Panc1 (cell line): ENCODE results near the gene RBM45. TPM values are rescaled to one million over a fixed set of nuclear protein-coding genes. Genes with fewer than 3 reads are reported as not detected.

Experiments used
- ATAC-seq: fragments of 200-7000 bp; cut with Tn5 transposase; 2 replicates; pipeline ENCODE4 v1.9.1; 2020; ENCODE audit warnings: mild to moderate bottlenecking, moderate library complexity
- BruUV-seq: library from RNA; stranded (reverse); fragments of 400-500 nt; replicated peaks from 2 replicates; lab custom pipeline; 2021; lab: Mats Ljungman, UMichigan
- CTCF ChIA-PET: fragments of 300-600 bp; sonication (Branson Sonifier 250); formaldehyde crosslinking; loops from one replicate; lab custom pipeline; 2022; ENCODE audit warnings: antibody characterized with exemption; lab: Charles Lee
- POLR2A ChIA-PET: fragments of 300-600 bp; sonication (Branson Sonifier 250); formaldehyde crosslinking; loops from one replicate; lab custom pipeline; 2022; ENCODE audit warnings: antibody characterized with exemption; lab: Charles Lee
- DNase-seq: peaks from one replicate; pipeline ENCODE4 v3.0.0-alpha.2; 2010; ENCODE audit warnings: low read depth, low spot score
- H3K27ac ChIP-seq: 2 replicates; pipeline ENCODE4 v1.5.1; 2011; ENCODE audit warnings: mild to moderate bottlenecking, low read length, inconsistent platforms
- H3K27me3 ChIP-seq: fragments of 200-500 bp; sonication (Bioruptor generic); 2 replicates; pipeline ENCODE4 v1.6.0; 2014; ENCODE audit warnings: low read length, inconsistent platforms; ENCODE audit not compliant: control insufficient read depth, insufficient read depth
- H3K36me3 ChIP-seq: fragments of 200-500 bp; sonication (Bioruptor generic); 2 replicates; pipeline ENCODE4 v1.5.1; 2014; ENCODE audit warnings: inconsistent platforms, mild to moderate bottlenecking, low read length, moderate library complexity; ENCODE audit not compliant: control insufficient read depth, insufficient read depth
- H3K4me1 ChIP-seq: 2 replicates; pipeline ENCODE4 v1.5.1; 2011; ENCODE audit warnings: inconsistent platforms, mild to moderate bottlenecking, low read length, moderate library complexity; ENCODE audit not compliant: control insufficient read depth, insufficient read depth
- H3K4me3 ChIP-seq, 2 experiments: 2 replicates each; pipeline ENCODE4 v1.5.1; 2011 to 2012; ENCODE audit warnings: low read depth in 2 of 2, low read length in 2 of 2, mild to moderate bottlenecking in 2 of 2, inconsistent platforms in 1 of 2, moderate library complexity in 1 of 2
- H3K9me3 ChIP-seq: fragments of 200-500 bp; sonication (Bioruptor generic); 2 replicates; pipeline ENCODE4 v1.5.1; 2014; ENCODE audit warnings: low read depth, mild to moderate bottlenecking, inconsistent platforms, low read length, moderate library complexity; ENCODE audit not compliant: control insufficient read depth, insufficient read depth
- CTCF ChIP-seq: fragments of 450-650 bp; IDR thresholded peaks from 2 replicates; pipeline ENCODE4 v1.5.1; 2017; ENCODE audit warnings: mild to moderate bottlenecking
- POLR2AphosphoS5 ChIP-seq: IDR thresholded peaks from 2 replicates; pipeline ENCODE4 v1.6.1; 2012; ENCODE audit warnings: mild to moderate bottlenecking, low read depth, low read length, moderate library complexity
- REST ChIP-seq, 2 experiments: IDR thresholded peaks; 2 replicates each; pipeline ENCODE4 v1.6.1; 2011 to 2012; ENCODE audit warnings: low read depth in 2 of 2, control low read depth in 1 of 2, low read length in 1 of 2, mild to moderate bottlenecking in 1 of 2, moderate library complexity in 1 of 2; ENCODE audit not compliant: insufficient read depth in 1 of 2
- SIN3A ChIP-seq: IDR thresholded peaks from 2 replicates; pipeline ENCODE4 v1.6.1; 2012; ENCODE audit warnings: low read depth, mild to moderate bottlenecking, low read length, moderate library complexity, borderline replicate concordance; ENCODE audit not compliant: insufficient read depth
- TCF7L2 ChIP-seq: IDR thresholded peaks from 2 replicates; pipeline ENCODE4 v1.6.1; 2011; ENCODE audit warnings: mild to moderate bottlenecking, low read depth, low read length, inconsistent platforms
- in situ Hi-C: cut with HindIII; loops from 2 replicates; pipeline ENCODE4 v1.10.0; 2016; ENCODE audit warnings: low sequenced_read_pairs, low pct_unique_long_range_greater_than_20kb
- intact Hi-C: fragments of 100-400 bp; cut with micrococcal nuclease; formaldehyde crosslinking; loops from one replicate; pipeline ENCODE4 v1.10.0; 2022; ENCODE audit not compliant: unreplicated experiment
- total RNA-seq: library from RNA; stranded (reverse); gene quantifications from one replicate; pipeline ENCODE4 v1.2.1, GENCODE V29; 2021; ENCODE audit not compliant: unreplicated experiment

The RBM45 gene
- total RNA-seq, 1 experiment from 2014 or later: 14.1 TPM

- POLR2A ChIA-PET: interaction anchor here (0.6 kb wide), 1 partner anchor 13 kb away, joined by 8 read pairs; no protein-coding TSS in a partner anchor
- intact Hi-C loops: no loop called here
- no peak for ATAC-seq
Measured at GRCh38 chr2:178177066-178177679, 64.9 kb downstream of the RBM45 start.

More at GRCh38 chr2:178177066-178177679, 64.9 kb downstream of the RBM45 start:
- H3K4me1 ChIP-seq: no peaks in the 10 kb centered on the region
- no peak overlapping the region for H3K27ac ChIP-seq
- BruUV-seq: no TSS peak
- H3K36me3 ChIP-seq: no peaks in the 10 kb centered on the region
- no peak for DNase-seq
- TF ChIP-seq REST (IDR thresholded peaks at IDR 0.05; ENCODE audit: insufficient read depth in 1 of 2, low read depth in 2 of 2, low read length in 1 of 2): no peak
- TF ChIP-seq POLR2AphosphoS5: no peak
- TF ChIP-seq SIN3A: no peak
- no peak for TF ChIP-seq TCF7L2
- no peak for TF ChIP-seq CTCF
- H3K4me3 ChIP-seq: no peak overlapping the region
- in situ Hi-C loops: no loop called here
- CTCF ChIA-PET: interaction anchor here (0.7 kb wide), 1 partner anchor 69 kb away, joined by 3 read pairs; no protein-coding TSS in a partner anchor
- H3K27me3 ChIP-seq: no peaks in the 10 kb centered on the region
- H3K9me3 ChIP-seq: no peaks in the 10 kb centered on the region

Other genes starting within 250 kb of the RBM45 start
- not detected for gene PDE11A, start 39.7 kb upstream of the RBM45 start, total RNA-seq
- gene OSBPL6, start 82.1 kb downstream of the RBM45 start, total RNA-seq: 2.1 TPM